NCI-H1694 treated with DMSO at 0.1 percent for 48 hours (cell line): ENCODE measurements around the gene TRIM15.
"Not testable (repeated sequence)": the region's sequence is repeated elsewhere in the genome, so short reads cannot be mapped to it uniquely, and the experiment has no call there.

Experiments
- DNase-seq: peaks from one replicate; lab custom pipeline; 2025; lab: John Stamatoyannopoulos, UW

TRIM15 gene

DNA sequence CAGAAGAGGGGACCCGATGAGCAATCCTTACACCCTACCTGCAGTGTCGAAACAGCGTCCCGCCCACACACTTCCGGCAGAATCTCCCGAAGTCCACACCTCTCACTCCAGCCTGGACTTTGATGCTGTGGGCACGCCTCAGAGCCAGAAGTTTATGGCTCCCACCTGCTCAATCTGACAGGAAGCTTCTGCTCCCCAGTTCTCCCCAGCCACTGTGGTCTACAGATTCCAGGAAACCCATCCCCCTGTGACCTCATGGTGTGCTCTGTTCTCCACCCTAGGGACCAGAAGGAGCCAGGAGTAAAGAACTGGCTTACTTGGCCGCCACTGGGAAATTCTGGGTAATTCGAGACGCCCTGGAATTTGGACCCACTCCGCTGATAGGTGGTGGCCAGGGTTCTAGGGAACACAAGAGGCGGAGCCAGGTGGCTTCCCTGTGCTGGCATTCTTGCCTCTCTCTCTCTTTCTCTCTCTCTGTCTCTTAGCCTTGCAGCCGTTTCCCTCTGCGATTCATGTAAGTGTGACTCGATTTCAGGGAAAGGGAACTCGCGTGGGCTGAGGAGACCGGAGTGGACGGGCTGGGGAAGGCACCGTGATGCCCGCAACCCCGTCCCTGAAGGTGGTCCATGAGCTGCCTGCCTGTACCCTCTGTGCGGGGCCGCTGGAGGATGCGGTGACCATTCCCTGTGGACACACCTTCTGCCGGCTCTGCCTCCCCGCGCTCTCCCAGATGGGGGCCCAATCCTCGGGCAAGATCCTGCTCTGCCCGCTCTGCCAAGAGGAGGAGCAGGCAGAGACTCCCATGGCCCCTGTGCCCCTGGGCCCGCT, at the start of gene TRIM15:
TSS of gene TRIM15 (plus strand) at position 457 of the 828 bp plus-strand sequence. CDS start at position 596, 139 bp downstream.
- no peak for DNase-seq

DNA sequence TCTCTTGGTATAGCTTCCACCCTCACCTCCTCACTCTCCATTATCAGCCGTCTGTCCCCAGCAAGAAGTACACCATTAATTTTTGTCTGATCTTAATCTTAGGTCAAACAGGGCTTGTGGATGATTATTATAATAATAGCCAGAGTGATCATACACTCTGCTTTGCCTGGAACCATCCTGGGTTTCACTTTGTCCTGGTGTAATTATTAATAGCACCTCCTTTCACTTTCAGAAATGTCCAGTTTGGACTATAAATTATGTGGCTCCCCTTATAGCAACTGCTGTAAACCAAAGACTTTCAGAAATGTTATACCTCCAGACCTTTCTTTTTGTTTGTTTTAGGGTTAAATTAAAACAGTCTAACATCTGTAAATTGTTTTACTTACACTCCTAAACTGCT, 49.5 kb upstream of the TRIM15 start:
- DNase-seq = no peak

DNA sequence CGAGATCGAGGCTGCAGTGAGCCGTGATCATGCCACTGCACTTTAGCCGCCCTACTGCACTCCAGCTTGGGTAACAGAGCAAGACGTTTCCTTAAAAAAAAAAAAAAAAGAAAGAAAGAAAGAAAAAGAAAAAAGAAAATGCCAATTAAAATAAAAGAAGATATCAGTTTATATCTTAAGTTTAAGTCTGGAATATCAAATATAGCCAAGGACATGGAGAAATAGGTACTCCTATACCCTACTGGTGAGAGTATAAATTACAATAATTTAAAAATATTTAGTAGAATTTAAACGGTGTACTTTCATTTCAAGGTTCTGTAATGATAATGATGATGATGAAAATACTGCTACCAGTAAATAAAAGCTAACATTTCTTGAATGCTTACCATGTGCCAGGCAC, 46.6 kb upstream of the TRIM15 start:
- no peak for DNase-seq

DNA sequence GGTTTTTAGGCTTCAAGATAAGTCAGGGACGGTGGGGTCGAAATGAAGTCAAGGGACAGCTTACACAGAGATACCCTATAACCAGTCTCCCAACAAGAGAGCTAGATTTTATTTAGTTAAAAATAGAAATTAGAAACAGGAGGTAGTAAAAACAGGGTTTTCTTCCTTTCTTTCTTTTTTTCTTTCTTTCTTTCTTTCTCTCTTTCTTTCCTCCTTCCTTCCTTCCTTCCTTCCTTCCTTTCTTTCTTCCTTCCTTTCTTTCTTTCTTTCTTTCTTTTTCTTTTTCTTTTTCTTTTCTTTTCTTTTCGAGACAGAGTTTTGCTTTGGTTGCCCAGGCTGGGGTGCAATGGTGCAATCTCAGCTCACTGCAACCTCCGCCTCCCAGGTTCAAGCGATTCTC, 44.7 kb upstream of the TRIM15 start:
- not testable (repeated sequence) for DNase-seq

DNA sequence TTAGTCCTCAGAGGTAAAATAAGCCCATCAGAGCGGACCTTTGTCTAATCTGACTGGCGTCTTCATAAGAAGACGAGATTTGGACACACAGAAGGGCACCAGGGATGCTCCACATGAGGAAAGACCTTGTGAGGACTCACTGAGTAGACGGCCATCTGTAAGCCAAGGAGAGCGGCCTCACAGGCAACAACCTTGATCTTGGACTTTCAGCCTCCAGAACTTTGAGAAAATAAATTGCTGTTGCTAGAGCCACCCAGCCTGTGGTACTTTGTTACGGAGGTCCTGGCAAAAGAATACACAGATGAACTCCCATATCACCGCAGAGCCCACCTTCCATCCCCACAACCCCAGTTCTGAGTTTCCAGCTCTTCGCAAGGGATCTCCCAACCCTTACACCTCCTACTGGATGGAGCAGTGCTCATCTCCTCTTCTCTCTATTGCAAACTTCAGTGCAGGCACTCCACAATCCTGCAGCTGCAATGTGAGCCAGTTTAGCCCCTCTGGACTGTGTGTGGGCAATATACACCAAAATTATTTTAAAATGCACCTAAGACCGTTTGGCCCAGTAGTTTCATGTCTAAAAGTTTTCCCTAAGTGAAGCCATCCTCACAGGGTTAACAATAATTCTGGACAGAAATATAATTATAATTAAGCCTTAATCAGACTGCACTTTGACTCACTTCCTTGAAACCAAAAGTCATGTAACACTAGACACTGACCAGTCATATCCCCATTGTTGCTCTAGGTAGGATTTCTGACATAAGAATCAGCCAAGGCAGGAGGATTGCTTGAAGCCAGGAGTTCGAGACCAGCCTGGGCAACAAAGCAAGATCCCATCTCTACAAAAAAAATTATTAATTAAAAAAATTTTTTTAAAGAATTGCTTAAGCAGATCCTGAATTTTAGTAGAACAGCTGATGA, 41.6 kb upstream of the TRIM15 start:
- DNase-seq = no peak

DNA sequence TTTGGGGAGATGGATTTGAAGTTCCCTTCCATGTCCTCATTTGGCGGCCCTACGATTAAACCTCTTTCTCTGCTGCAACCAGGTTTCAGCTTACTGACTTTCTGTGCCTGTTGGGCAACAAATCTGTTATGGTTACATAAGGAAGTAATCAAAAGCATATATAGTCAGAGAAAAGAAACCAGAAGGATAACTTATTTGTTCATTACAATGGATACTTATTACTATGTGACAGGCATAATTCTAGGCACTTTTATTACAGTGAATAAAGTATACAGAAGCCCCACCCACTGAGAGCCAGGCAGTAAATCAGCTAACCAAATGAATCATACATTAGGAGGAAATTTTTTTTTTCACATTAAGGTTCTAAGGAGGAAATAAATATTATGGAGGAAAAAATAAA, 40.8 kb upstream of the TRIM15 start:
- DNase-seq = no peak

DNA sequence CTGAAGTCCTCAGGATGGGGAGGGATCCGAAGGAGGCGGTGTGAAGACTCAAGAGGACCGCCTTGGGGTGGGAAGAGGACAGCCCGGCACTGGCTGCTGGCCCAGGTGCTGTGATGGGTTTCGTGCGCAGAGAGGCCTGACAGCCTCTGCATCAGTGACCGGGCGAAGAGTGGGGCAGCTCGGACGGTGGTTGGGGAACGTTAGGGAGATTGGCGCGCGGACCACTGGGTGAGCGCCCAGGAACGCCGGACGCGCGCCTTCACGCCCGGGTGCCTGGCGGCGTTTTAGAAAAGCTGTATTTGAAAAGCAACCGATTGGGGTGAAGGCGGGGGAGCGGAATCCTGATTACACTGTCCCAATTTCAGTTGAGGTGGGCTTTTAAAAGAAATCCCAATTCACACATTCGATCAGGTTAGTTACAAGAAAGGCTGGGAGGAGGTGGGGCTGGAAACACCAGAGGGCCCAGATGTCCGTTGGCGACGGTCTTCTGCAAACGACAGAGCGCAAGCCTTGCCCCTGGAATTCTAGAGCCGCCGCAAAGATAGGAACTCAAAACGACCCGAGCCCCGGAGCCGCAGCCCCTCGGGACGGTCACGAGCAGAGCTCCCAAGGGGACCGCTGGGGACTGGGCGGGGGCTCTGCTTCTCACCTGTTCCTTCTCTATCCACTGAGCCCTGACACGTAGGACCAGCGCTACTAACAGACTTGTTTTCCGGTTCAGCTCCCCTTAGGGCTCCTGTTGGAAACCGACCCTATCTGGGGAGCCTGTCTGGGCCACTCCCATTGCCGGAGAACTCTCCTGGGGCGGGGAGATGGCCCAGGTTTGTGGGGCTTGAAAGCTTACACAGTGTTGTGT, 35.9 kb upstream of the TRIM15 start:
- DNase-seq = no peak

DNA sequence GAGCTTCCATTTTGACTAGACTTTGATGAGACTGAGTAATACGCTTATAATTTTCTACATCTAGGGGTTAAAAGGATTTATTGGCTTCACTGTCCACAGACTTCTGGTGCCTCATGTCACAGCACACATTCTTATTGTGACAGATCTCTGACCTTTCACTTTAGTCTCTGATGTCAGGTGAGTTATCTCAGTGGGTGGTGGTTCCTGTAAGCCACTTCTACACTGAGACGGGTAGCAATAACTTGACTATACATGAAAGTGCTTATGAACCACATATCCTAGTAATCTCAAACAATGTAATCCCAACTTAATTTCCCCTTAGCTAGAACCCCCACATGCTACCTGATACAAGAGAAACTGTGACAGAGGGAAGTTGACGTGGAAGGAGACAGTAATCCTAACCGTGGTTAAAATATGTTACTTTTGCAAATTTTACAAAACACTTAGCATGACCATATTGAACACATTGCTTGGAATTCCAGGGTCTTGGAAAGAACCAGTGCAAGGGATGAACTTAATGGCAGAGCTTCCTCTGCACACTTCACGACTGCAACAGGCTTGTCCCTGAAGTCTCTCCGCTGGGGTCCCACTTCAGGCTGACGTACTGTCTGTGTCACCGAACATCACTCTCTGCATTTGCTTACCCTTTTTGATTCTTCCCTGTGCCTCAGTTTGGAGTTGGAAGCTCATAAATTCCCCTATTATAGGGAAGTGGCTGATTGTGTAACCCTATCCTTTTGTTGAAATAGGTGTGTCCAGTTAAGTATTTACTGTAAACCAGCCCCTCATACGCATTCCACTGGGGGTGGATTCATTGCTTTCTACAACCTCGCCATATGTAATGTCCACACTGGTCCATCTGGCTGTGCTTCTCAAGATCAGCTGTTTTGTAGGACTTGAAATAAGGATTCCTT, 33.8 kb upstream of the TRIM15 start:
- no peak for DNase-seq

DNA sequence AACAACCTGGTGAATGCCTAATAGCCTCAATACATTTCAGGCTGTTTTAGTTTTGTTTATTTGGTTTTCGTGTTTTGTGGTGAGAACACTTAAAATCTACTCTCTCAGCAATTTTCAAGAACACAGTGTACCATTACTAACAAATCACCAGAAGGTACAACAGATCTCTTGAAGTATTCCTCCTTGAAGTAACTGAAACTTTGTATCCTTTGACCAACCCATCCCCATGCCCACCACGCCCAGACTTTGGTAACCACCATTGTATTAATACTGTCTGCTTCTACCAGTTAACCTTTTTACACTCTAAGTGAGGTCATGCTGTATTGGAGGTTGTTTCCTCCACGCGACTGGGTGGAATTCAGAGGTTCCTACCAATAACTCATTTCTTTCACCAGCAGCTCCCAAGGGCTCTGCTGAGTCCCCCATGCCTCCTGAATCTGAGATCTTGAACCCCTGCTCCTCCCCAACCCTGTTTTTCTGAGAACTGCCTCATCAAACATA, 33.1 kb upstream of the TRIM15 start:
- DNase-seq = no peak

DNA sequence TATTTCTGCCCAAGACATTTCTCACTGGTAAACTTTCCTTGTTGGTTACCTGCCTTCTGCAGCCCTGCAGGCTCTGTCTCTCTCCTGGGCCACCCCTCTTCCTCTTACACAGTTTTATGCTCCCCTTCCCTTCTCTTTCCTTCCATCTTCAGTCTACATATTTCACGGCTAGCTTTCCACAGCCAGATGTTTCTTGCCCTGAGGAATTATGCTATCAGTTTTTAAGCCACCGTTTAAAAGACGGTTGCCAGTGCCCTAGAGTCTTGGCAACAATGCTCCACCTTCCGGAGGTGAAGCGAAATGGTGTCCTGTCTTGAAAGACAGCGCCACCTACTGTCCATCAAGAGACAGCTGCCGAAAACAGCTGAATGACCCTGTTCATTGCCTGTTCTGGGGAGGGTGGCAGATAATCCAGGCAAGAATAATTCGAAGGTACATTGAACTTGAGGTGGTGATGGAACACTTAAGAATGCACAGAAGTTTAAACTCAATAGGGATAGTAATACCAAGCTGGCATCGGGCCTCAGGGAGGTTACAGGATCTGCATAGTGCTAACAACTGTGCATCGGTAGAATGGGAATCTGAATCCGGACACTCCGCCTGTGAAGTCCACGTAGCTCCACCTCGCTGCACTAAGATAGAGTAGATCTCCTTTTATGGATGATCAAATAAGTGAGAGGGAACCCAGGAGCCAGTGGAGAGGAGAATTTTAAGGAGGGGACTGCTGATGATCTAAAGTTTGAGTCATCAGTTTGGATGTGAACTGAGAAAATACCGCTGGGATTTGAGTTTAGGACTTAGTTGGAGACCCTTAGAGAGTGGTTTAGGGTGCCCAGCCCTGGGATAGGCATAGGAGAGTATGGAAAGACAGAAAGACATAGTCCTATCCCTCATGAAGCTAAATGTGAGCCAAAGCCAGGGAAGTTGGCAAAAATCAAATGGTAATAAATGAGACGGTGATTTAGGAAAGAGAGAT, 32.2 kb upstream of the TRIM15 start:
- peak; percentile 40 for DNase-seq

DNA sequence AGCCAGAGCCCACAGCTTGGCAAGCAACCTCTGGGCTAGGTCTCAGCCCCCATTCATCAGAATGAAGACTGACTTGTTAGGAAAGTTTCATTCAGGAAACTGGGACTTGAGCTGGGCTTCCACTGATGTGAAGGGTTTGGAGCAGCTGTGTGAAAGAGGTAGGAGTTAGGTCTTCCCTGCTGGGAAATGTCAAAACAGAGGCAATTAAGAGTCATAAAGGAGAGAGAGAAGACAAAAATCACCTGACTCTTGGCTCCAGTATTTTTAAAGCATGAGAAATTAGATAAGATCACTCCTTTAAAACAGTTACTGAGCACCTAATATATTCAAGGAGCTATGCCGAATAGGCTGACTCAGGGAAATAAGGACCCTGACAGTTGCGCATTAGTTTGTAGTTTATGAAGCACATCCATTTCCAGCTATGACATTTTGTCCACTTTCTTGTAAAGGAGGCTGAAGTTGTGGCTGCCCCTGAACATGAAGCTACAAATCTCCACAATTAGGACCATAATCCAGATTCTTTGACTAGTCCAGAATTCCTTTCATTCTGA, 31.3 kb upstream of the TRIM15 start:
- no peak for DNase-seq

DNA sequence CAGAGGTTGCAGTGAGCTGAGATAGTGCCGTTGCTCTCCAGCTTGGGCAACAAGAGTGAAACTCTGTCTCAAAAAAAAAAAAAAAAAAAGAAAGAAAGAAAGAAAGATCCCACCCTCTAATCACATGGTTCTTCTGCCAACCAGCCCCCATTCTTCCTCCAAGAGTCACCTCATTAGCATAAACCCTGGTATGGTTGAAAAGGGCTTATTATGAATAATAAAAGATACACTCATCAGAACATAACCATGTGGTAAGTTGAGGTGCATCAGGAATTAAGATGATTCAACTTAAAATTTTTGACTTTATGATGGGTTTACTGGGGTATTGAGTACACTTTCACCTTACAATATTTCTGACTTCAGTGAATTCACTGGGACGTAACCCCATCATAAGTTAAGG, 28.2 kb upstream of the TRIM15 start:
- DNase-seq = no peak

DNA sequence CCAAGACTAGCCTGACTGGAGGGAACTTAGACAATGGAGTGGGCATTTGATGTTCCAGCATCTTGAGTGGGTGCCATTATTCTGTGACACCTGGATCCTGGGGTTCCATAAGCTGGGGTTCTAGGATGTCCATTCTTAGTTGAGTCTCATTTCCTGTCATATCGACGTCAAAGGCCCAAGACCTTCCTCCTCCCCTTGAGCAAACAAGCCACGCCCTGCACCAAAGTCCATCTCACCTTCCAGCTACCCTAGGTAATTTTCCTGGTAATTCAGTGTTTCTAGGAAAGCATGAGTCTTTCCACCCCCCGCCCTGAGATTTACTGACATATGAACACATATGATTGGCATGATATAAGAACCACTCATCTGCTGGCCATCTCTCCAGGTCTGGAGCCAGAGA, 27.6 kb upstream of the TRIM15 start, which contains the start of gene TRIM40:
TSS of gene TRIM40 (plus strand) at position 384 of the 400 bp plus-strand sequence. CDS start 897 bp downstream, outside the sequence.
- DNase-seq = no peak

DNA sequence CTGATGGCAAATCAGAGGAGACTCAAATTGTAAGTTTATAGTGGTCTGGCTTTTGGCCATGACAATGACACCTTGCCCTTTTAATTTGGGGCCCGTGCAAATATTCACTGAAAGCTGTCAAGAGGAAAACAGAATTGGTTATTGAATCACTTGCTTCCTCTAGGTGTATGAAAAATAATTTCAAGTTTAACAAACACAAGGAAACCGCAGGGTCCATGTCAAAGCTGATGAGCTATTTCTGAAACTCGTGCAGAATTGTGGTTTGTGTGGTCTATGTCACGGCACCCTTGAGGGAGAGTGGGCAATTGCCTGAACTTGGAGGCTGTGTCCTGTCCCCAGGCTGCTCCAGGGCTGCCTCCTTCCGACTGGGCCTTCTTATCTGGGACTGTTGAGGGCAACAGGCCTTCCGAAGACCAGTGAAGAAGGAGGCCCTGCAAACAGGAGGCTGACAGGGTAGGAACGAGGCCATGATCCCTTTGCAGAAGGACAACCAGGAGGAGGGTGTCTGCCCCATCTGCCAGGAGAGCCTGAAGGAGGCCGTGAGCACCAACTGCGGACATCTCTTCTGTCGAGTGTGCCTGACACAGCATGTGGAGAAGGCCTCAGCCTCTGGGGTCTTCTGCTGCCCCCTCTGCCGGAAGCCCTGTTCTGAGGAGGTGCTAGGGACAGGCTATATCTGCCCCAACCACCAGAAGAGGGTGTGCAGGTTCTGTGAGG, 26.6 kb upstream of the TRIM15 start:
- DNase-seq = no peak

DNA sequence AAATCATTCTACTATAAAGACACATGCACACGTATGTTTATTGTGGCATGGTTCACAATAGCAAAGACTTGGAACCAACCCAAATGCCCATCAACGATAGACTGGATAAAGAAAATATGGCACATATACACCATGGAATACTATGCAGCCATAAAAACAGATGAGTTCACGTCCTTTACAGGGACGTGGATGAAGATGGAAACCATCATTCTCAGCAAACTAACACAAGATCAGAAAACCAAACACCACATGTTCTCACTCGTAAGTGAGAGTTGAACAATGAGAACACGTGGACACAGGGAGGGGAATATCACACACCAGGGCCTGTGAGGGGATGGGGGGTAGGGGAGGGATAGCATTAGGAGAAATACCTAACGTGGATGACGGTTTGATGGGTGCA, 23.1 kb upstream of the TRIM15 start:
- DNase-seq = not testable (repeated sequence)

DNA sequence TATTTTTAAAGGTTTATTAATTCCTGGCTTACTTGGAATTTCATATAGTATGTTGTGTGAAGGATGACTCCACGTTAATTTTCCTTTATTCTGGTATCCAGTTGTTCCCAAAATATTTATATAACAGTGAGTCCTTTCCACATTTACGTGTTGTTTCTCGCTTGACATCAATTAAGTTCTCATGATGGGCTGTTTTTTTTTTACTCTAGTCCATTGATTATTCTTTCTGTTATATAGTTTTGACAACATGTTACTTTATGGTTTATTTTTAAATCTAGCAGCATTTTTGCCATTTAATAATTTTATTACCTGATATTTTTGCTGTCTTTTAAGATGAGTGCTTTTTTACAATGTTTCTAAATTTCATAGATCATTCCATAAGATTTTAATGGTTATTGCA, 20.7 kb upstream of the TRIM15 start:
- no peak for DNase-seq

DNA sequence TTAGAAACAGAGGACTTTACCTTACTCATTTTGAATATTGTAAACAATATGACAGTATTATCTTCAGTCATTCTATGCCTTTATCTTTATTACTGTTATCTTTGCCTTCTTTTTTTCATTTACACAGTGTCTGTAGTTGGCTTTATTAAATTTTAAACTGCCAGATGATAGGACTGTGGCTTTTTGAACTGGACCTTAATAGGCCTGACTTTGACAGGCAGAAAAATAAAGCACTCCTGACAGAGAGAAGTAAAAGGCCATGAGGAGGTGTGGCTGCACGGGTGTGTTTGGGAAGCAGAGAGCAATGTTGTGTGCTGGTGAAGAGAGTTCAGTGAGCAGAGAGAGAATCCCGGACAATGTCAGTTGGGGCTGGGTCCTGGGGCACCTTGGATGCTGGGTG, 19.6 kb upstream of the TRIM15 start:
- DNase-seq = no peak

DNA sequence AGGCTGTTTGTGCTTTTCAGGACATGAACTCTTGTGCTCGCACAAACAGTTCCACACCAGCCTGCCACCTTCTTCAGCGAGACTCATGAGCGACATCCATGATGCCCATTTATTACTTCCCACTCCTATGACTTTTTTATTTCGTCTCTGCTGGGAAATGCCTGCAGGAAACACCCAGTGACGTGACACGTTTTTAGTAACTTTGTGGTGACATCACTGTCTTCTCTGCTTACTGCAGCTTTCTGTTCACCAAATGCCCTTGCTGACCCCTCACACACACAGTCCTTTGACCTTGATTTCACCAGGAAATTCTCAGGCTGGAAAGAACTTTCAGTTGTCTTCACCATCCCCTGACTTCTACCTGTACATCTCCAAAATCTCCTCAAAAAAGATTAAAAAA, 18.5 kb upstream of the TRIM15 start:
- no peak for DNase-seq
